ENCODE results near the gene ZNF507. TPM values are rescaled to one million over a fixed set of nuclear protein-coding genes. Genes with fewer than 3 reads are reported as not detected.

Gene ZNF507
- total RNA-seq, 1 donor from 2014 or later = 14.7 TPM

GRCh38 chr19:32313569-32314265 lies 31.7 kb upstream of the ZNF507 start:
- Histone ChIP-seq H4K20me1 (ENCODE audit: insufficient read depth, low read length) (no peaks in the 10 kb centered on the region), H3K27ac (ENCODE audit: low read depth, low read length) (no peak overlapping the region), H3K36me3 (ENCODE audit: insufficient read depth, low read length) (no peaks in the 10 kb centered on the region), H3K4me1 (ENCODE audit: insufficient read depth, low read length) (no peaks in the 10 kb centered on the region), H3K9ac (ENCODE audit: low read length) (no peak overlapping the region), H3K4me3 (ENCODE audit: insufficient read depth, low read depth, low read length) (no peak overlapping the region), H3K4me2 (ENCODE audit: low read length) (no peak overlapping the region), H3K27me3 (ENCODE audit: insufficient read depth, low read length) (no peaks in the 10 kb centered on the region), H2AFZ (ENCODE audit: low read depth, low read length) (no peak overlapping the region), H3K9me3 (ENCODE audit: insufficient read depth, low read depth, low read length) (peaks cover 2% of the 10 kb centered on the region), H3K79me2 (ENCODE audit: insufficient read depth, low read length) (no peaks in the 10 kb centered on the region)
- H3K9me3 Mint-ChIP-seq (ENCODE audit: unreplicated experiment) = no peaks in the 10 kb centered on the region
- no peak for TF ChIP-seq EZH2 (IDR thresholded peaks at IDR 0.05; ENCODE audit: insufficient read depth, low read length)
- TF ChIP-seq CTCF (IDR thresholded peaks at IDR 0.05; ENCODE audit: insufficient read depth, low read depth, low read length) = no peak
- H3K27me3 Mint-ChIP-seq (ENCODE audit: low read depth, unreplicated experiment) = peaks cover 17% of the 10 kb centered on the region
- H3K36me3 Mint-ChIP-seq (ENCODE audit: low read depth, unreplicated experiment) = no peaks in the 10 kb centered on the region
- no peak overlapping the region for H3K27ac Mint-ChIP-seq (ENCODE audit: unreplicated experiment)
- DNase-seq (ENCODE audit: low read depth) = no peak
- H3K4me3 Mint-ChIP-seq (ENCODE audit: unreplicated experiment) = no peak overlapping the region
- no peak for FAIRE-seq
- no peaks in the 10 kb centered on the region for H3K4me1 Mint-ChIP-seq (ENCODE audit: low read depth, unreplicated experiment)

GRCh38 chr19:32316034-32316433 lies 29.4 kb upstream of the ZNF507 start:
- Histone ChIP-seq H3K9ac (ENCODE audit: low read length) (no peak overlapping the region), H3K9me3 (ENCODE audit: insufficient read depth, low read depth, low read length) (peaks cover 2% of the 10 kb centered on the region), H3K4me2 (ENCODE audit: low read length) (no peak overlapping the region), H3K4me3 (ENCODE audit: insufficient read depth, low read depth, low read length) (no peak overlapping the region), H3K4me1 (ENCODE audit: insufficient read depth, low read length) (no peaks in the 10 kb centered on the region), H3K79me2 (ENCODE audit: insufficient read depth, low read length) (no peaks in the 10 kb centered on the region), H3K27ac (ENCODE audit: low read depth, low read length) (no peak overlapping the region), H3K36me3 (ENCODE audit: insufficient read depth, low read length) (no peaks in the 10 kb centered on the region), H3K27me3 (ENCODE audit: insufficient read depth, low read length) (no peaks in the 10 kb centered on the region), H2AFZ (ENCODE audit: low read depth, low read length) (no peak overlapping the region), H4K20me1 (ENCODE audit: insufficient read depth, low read length) (no peaks in the 10 kb centered on the region)
- Mint-ChIP-seq H3K27me3 (ENCODE audit: low read depth, unreplicated experiment) (peaks cover 7% of the 10 kb centered on the region), H3K4me1 (ENCODE audit: low read depth, unreplicated experiment) (peaks cover 3% of the 10 kb centered on the region), H3K36me3 (ENCODE audit: low read depth, unreplicated experiment) (no peaks in the 10 kb centered on the region), H3K27ac (ENCODE audit: unreplicated experiment) (no peak overlapping the region), H3K9me3 (ENCODE audit: unreplicated experiment) (no peaks in the 10 kb centered on the region), H3K4me3 (ENCODE audit: unreplicated experiment) (no peak overlapping the region)
- no peak for FAIRE-seq
- TF ChIP-seq EZH2 (IDR thresholded peaks at IDR 0.05; ENCODE audit: insufficient read depth, low read length) (no peak), CTCF (IDR thresholded peaks at IDR 0.05; ENCODE audit: insufficient read depth, low read depth, low read length) (no peak)
- DNase-seq (ENCODE audit: low read depth) = no peak

DNA sequence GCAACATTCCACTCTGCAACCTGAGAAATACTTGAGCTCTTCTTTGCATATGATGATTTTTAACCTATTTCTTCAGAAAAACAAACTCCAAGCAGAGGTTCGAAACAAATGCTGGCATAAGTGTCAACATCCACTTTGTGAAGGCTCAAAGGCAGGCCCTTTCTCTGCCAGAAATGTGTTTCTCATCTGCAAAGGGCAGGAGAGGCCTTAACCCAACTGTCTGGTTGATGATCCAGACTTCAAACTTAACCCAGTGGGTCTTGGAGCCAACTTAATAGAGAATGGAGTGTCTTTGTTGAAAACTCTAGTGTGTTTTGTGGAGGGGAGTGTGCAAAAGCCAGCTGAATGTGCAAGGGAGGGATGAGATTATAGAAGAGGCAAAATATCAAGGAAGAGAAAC lies 28.3 kb upstream of the ZNF507 start:
- TF ChIP-seq EZH2 (IDR thresholded peaks at IDR 0.05; ENCODE audit: insufficient read depth, low read length) = no peak
- TF ChIP-seq CTCF (IDR thresholded peaks at IDR 0.05; ENCODE audit: insufficient read depth, low read depth, low read length) = no peak
- no peak for DNase-seq (ENCODE audit: low read depth)
- no peaks in the 10 kb centered on the region for H4K20me1 ChIP-seq (ENCODE audit: insufficient read depth, low read length)
- Mint-ChIP-seq H3K4me3 (ENCODE audit: unreplicated experiment) (no peak overlapping the region), H3K27me3 (ENCODE audit: low read depth, unreplicated experiment) (peaks cover 6% of the 10 kb centered on the region), H3K36me3 (ENCODE audit: low read depth, unreplicated experiment) (no peaks in the 10 kb centered on the region), H3K4me1 (ENCODE audit: low read depth, unreplicated experiment) (peaks cover 3% of the 10 kb centered on the region), H3K9me3 (ENCODE audit: unreplicated experiment) (no peaks in the 10 kb centered on the region), H3K27ac (ENCODE audit: unreplicated experiment) (no peak overlapping the region)
- no peaks in the 10 kb centered on the region for H3K9me3 ChIP-seq (ENCODE audit: insufficient read depth, low read depth, low read length)
- no peak overlapping the region for H2AFZ ChIP-seq (ENCODE audit: low read depth, low read length)
- H3K9ac ChIP-seq (ENCODE audit: low read length) = no peak overlapping the region
- no peak overlapping the region for H3K4me3 ChIP-seq (ENCODE audit: insufficient read depth, low read depth, low read length)
- no peak overlapping the region for H3K4me2 ChIP-seq (ENCODE audit: low read length)
- H3K4me1 ChIP-seq (ENCODE audit: insufficient read depth, low read length) = no peaks in the 10 kb centered on the region
- H3K27me3 ChIP-seq (ENCODE audit: insufficient read depth, low read length) = no peaks in the 10 kb centered on the region
- no peak overlapping the region for H3K27ac ChIP-seq (ENCODE audit: low read depth, low read length)
- no peaks in the 10 kb centered on the region for H3K36me3 ChIP-seq (ENCODE audit: insufficient read depth, low read length)
- no peaks in the 10 kb centered on the region for H3K79me2 ChIP-seq (ENCODE audit: insufficient read depth, low read length)
- FAIRE-seq = no peak

Data from astrocyte (in vitro differentiated cells and primary cell).